Mucosa of descending colon (tissue), 3 donors: ENCODE data around the gene SMAD7. TPM values are rescaled to one million over a fixed set of nuclear protein-coding genes. Genes with fewer than 3 reads are reported as not detected.

Experiments
- ATAC-seq: fragments of 200-7000 bp; cut with Tn5 transposase; one replicate; pipeline ENCODE4 v1.9.1; 2020; ENCODE audit warnings: mild to moderate bottlenecking, moderate library complexity
- DNase-seq, 3 donors: peaks; one replicate each; pipeline ENCODE4 v3.0.0-alpha.2; 2020
- H3K36me3 ChIP-seq: fragments of 200-600 bp; one replicate; pipeline ENCODE4 v1.8.0; 2021; ENCODE audit warnings: low read depth, mild to moderate bottlenecking
- H3K4me1 ChIP-seq: fragments of 200-600 bp; one replicate; pipeline ENCODE4 v1.8.0; 2021; ENCODE audit warnings: low read depth, mild to moderate bottlenecking
- H3K4me3 ChIP-seq: fragments of 200-600 bp; one replicate; pipeline ENCODE4 v1.8.0; 2021; ENCODE audit warnings: mild to moderate bottlenecking
- H3K9me3 ChIP-seq: fragments of 200-600 bp; one replicate; pipeline ENCODE4 v1.8.0; 2021; ENCODE audit warnings: mild to moderate bottlenecking
- CTCF ChIP-seq: fragments of 200-600 bp; IDR thresholded peaks from one replicate; pipeline ENCODE4 v1.8.0; 2022; ENCODE audit warnings: antibody characterized with exemption, mild to moderate bottlenecking
- intact Hi-C, 2 donors: fragments of 100-400 bp; cut with DNase I in 1 of 2; cut with micrococcal nuclease in 1 of 2; formaldehyde crosslinking; loops; one replicate each; pipeline versions ENCODE4 v1.11.0 to v1.11.1; 2022; cut with DNase I, micrococcal nuclease
- total RNA-seq, 3 donors: library from RNA; stranded (reverse); fragmentation: NEBNext Ultra II Directional in 2 of 3; extraction: Animal tissue kit (Norgen Biotek cat#: 25700) in 2 of 3; gene quantifications; one replicate each; pipeline versions ENCODE4 v1.2.1 to v1.2.4, GENCODE V29; 2021 to 2023
- donor health status: DM: no; HTN: no; CAD: no; lungs with moderate emphysema.
- donor health status: DM: no; HTN: no; CAD: no.
- donor health status: DM: no; HTN: yes; CAD: no.

Gene SMAD7
- total RNA-seq, 3 donors from 2014 or later, result 22.3 to 67.4 (median 33.1) TPM

- Histone ChIP-seq H3K4me1 (peaks cover 8% of the 10 kb centered on the region), H3K9me3 (no peaks in the 10 kb centered on the region), H3K4me3 (no peak overlapping the region), H3K36me3 (no peaks in the 10 kb centered on the region)
- intact Hi-C loops, result no loop called here
- no peak for TF ChIP-seq CTCF
- ATAC-seq, result no peak
- DNase-seq, result peak in 1 of 3 donors; percentile 26
Observed at GRCh38 chr18:48917579-48918517, 32.9 kb downstream of the SMAD7 start.

- intact Hi-C loops, result no loop called here
- no peak for TF ChIP-seq CTCF
- H3K4me1 ChIP-seq, result no peaks in the 10 kb centered on the region
- no peaks in the 10 kb centered on the region for H3K36me3 ChIP-seq
- no peak overlapping the region for H3K4me3 ChIP-seq
- no peaks in the 10 kb centered on the region for H3K9me3 ChIP-seq
- no peak for DNase-seq
- ATAC-seq, result no peak
Observed at GRCh38 chr18:48915626-48916425, 34.9 kb downstream of the SMAD7 start.

- no peak overlapping the region for H3K4me3 ChIP-seq
- no peak for TF ChIP-seq CTCF
- H3K4me1 ChIP-seq, result no peaks in the 10 kb centered on the region
- DNase-seq (peak in 1 of 3 donors; percentile 39), ATAC-seq (no peak)
- no peaks in the 10 kb centered on the region for H3K36me3 ChIP-seq
- intact Hi-C loops, result no loop called here
- H3K9me3 ChIP-seq, result no peaks in the 10 kb centered on the region
Observed at GRCh38 chr18:48914581-48915251, 36.0 kb downstream of the SMAD7 start.

- intact Hi-C loops, result no loop called here
Observed at GRCh38 chr18:48913775-48914174, 37.0 kb downstream of the SMAD7 start.

More at GRCh38 chr18:48913775-48914174, 37.0 kb downstream of the SMAD7 start:
- no peak for TF ChIP-seq CTCF
- H3K4me3 ChIP-seq, result no peak overlapping the region
- no peaks in the 10 kb centered on the region for H3K36me3 ChIP-seq
- DNase-seq (no peak), ATAC-seq (no peak)
- H3K4me1 ChIP-seq, result no peaks in the 10 kb centered on the region
- no peaks in the 10 kb centered on the region for H3K9me3 ChIP-seq
